NCI-H2227 (cell line): ENCODE results near the gene URAD.
A peak's percentile ranks its signal among the peaks of the same experiment; 100 is the strongest.
"Not testable (repeated sequence)": the region's sequence is repeated elsewhere in the genome, so short reads cannot be mapped to it uniquely, and the experiment has no call there.

Source experiments
- DNase-seq: peaks from one replicate; lab custom pipeline; 2025; ENCODE audit not compliant: unreplicated experiment; lab: John Stamatoyannopoulos, UW

URAD gene, protein sequence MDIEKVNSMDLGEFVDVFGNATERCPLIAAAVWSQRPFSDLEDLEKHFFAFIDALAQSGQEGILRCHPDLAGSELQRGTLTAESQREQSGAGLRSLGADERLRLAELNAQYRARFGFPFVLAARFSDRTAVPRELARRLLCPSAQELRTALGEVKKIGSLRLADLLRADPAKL

DNA sequence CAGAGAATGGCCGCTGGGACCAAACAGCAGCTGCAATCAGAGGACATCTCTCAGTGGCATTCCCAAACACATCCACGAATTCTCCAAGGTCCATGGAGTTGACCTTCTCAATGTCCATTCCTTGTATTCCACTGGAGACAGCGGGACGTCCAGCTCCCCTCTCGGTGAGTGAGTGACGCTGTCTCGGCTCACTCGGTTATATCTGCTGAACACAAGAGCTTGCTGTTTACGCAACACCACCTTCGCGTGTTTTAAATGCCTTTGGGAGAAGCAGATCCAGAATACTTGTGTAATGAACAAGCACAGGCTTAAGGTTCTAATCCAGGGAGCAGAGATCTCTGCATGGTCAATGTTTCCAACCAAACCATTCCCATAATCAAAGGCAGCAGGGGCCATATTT lies at the start of gene URAD:
URAD (minus strand) TSS at position 174 of the 400 bp plus-strand sequence; CDS start at position 118, 56 bp downstream.
- DNase-seq: no peak

DNA sequence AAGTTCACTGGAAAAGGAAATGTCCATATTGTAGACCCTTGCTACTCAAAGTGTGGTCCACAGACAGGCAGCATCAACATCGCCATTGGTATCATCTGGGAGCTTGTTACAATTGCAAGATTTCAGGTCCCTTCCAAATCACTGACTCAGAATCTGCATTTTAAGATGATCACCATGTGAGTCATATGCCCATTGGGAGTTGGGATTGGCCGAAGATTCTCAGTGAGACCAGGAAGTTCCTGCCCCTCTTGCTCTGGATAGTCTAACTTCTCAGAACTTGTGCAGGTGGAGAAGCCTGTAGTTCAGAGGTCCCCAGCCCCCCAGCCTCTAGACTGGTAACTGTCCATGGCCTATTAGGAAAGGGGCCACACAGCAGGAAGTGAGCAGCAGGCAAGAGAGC lies 48.9 kb upstream of the URAD start:
- no peak for DNase-seq

DNA sequence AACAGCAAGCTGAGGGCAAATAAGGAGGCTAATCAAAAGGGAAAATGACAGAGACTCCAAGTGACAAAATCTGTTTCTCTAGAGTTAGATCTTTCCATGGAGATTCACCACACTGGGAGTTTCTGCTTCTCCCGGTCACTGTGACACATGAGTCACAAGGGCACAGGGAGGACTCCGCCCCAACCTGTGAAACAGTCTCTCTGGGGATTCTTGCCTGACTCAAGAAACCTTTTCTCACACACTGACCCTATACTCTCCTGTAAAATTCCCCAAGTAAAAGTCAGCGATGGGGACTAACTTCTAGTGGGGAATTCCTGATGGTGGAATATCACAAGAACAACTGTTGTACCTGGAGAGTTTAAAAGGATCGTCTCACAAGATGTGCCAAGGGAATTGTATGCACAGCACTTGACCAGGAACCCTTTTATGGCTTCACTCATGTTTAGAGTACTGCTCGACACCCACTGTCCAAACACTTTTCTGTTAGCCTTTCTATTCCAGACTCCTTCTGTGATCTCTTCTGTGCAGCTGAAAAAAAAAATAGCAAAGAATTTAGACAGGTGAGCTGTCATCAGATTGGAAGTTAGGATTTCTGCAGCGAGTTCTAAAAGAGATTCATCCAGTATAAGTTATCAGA lies 46.8 kb upstream of the URAD start:
- no peak for DNase-seq

DNA sequence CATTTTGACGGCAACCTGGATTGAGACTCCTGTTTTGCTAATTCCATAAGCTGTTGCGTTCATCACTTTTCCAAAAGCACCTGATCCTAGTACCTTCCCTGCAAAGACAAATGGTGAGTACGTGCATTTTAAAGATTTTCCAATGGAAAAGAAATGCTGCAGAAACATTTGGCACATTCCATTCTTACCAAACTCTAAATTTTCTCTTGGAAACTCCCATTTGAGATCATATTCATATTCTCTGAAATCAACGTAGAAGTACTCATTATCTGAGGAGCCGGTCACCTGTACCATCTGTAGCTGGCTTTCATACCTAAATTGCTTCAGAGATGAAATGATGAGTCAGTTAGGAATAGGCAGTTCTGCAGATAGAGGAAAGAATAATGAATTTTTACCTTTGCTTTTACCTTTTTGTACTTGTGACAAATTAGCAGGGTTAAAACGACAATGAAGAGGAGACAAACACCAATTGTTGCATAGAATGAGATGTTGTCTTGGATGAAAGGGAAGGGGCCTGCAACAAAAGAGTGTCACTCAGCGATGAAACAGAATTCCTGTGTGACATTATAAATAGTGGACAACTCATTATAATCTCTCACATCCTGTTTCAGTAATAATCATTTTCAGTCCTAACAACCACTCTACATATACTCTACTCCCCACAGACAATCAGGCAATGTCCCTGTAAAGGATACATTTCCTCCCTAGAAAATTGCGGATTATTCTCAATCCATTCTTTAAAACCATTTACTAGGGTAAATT lies 45.6 kb upstream of the URAD start:
- DNase-seq: no peak

DNA sequence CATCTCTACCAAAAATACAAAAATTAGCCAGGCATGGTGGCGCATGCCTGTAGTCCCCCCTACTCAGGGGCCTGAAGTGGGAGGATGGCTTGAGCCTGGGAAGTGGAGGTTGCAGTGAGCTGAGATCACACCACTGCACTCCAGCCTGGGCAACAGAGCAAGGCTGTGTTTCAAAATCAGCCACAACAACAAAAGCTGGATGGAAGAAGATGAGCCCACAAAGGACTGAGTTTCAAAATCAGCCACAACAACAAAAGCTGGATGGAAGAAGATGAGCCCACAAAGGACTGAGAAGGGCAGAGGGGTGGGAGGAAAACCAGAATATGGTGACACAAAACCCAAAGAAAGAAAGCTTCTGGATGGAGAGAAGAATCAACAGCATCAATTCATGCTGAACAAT lies 43.9 kb upstream of the URAD start:
- not testable (repeated sequence) for DNase-seq

DNA sequence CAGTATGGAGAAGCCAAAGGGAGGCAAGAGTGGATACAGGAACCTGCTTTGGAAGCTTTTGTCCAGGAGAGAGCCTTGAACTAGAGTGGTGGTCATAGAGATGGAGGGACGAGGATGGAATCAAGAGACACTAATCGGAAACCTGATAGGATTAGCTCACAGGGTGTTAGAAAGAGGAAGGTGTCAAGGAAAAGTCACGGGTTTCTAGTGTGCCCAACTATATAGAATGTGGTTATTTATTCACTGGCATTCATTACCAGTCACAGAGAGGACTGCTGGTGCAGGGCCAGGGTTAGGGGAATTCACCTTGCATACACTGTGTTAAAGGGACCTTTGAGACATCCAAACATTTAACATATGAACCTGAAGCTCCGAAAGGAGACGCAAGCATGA lies 43.4 kb upstream of the URAD start:
- no peak for DNase-seq

DNA sequence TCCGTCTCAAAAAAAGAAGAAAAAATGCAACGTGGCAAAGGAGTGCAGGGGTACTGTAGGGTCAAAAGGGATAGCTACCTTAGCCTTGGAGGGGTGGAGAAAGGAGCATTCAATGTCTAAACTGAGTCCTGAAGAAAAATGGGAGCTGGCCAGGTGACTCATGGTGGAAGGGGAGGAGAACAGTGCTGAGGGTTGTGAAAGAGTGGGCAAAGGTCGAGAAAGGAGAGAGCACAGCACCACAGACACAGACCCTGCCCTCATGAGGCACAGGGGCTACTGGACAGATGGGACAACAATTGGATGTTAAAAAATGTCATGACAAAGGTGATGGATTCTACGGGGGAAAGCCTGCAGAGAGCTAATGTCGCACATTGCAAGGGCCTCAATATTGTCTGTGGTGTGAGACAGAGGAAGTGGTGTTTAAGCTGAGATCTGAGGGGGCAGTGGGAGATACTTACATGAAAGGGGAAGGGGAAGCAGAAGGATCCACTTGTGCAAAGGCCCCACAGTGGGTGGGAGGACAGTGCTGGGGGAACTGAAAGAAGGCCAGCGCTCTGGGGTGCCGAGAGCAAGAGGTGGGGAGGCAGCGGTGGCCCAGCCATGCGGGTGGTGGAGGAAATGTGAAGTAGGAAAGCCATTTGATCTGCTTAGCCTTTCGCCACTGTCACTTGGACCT lies 42.9 kb upstream of the URAD start:
- no peak for DNase-seq

DNA sequence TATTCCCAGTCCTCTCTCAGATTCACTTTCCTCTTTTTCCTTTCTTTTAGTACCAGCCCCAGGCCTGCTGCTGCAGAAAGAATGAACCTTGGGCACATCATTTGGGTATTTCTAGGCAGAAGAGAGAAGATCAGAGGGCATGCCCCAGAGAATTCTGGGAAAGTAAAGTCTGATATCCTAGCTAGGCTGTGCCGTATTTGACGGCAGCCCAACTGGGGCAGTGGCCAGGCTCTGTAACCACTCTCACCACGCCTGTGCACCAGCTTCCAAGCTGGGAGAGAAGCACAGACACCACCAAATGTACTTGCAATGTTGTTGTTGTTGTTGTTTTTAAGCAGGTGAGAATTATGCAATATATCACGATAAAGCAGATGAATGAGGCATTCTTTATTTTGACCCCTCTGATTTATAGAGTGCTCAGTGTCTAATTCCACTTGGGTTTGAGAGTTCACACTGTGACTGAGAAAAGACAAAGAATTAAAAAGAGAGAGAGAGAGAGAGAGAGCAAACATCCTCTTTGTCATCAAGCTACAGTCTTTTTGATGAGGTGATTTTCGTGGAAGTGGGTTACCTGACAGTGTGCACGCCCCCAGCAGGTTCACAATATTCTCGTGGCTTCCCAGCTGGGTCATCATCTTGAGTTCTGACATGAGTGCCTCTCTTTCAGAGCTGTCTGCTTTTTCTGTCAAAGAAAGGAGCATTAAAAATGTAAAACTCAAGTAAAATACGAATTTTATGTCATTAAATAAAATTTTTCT lies 39.3 kb upstream of the URAD start:
- DNase-seq: no peak

DNA sequence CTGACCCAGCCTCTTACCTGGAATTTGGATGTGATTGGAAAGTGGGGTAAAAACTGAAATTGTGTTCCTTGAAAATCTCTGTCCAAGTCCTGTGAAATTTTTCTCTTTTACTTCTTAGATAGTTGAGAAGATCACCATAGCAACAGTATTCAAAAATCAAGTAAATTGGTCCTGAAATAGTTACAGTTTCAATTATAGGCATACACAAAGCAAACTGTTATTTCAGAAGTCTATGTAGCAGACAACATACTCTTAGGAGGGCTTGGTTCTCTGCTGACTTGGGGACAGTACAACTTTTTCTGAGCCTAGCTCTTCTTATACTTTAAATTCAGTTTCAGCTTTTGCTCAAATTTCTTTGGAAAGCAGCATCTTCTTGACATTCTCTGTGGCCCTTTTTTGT lies 38.6 kb upstream of the URAD start:
- no peak for DNase-seq

DNA sequence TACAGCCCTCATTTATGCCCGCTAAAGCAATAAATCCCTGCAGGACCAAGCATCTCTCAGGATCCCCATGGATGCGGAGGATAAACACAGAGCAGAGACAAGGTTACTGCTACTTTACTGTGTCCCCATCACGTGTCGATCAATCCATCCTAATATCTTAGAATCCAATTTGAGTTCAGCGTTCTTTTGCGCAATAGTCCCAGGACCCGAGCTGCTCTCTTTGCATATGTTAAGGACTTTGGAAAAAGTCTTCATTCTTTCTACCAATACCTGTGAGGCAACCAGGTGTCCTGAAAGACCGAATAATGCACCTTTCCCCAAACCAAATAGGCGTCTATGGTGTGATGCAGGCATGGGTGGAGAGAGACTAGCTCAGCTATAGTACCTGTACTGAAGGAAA lies 38.0 kb upstream of the URAD start:
- no peak for DNase-seq

DNA sequence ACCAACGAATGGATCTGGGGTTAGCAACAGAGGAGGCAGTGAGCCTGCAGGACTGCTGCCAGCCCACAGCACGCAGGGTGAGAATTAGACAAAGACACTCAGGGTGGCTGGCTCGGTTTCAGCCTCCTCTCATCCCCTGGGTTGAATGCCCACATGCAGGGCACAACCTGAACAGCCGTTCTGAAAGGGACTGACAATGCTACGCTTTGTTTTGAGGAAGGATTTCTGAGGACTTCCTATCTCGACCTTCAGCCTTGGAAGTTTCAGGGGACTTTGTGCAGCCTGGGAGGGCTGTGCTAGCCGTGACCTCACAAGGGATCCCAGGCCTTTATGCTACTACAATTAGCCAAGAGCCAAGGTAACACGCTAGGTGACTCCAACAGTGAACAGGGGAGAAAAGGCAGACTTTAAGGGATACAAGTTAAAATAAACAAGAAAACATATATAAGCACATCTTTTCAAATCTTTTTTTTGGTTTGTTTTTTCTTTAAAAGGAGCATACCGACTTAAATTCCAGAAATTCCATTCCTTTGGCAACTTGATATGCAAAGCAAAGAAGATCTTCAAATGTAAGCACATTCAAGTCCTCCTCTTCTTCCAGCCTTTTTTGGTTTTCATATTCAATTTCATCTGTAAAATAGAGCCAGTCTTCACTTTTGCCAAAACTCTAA lies 34.5 kb upstream of the URAD start:
- no peak for DNase-seq

DNA sequence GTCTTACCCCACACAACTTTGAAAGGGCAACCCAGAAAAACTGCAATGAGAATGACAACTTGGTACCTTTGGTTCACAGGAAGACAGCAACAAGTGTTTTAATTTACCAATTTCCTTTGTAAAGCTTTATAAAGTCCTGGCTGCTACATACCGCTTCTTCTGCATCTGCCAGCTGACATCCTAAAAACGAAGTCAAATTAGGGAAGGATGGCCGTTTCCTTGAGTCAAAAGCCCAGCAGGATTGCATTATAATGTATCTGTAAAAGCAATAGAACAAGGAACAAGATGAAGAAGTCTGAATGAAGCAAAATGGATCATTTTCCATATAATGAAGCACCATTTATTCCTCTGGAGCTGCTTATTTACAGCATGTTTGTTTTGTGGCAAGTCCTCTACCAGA lies 25.8 kb upstream of the URAD start:
- no peak for DNase-seq

DNA sequence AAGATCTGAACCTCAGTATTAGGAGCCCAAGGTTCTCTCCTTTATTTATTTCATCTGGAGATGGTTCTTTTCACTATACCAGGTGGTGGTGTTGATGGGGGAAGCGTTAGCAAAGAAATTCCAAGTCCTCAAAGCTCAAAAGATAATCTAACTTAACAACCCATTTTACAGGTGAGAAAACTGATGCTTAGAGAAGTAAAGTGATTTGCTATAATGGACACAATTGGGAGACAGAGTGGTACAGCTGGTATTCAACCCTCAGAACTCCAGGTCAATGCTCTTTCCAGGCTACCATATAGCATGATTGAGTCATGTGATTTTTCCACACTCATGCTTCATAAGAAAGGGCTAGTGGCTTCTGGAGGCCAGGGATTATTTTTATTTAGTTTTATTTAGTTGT lies 25.0 kb upstream of the URAD start:
- no peak for DNase-seq

DNA sequence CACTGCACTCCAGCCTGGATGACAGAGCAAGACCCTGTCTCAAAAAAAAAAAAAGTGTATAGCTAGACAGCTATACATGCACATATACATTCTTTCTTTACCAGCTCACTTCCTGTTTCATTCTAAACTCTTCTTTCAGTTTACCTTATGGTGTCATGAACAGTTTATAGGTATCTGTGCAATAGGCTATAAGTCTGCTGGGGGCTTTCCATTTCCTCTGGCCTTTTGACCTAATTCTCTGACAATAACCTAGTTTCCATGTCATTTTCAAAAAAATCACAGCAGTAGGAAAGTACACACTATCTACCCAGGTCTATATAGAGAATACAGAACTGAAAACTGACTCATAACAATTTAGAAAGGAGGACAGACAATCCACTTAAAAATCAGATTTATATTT lies 24.4 kb upstream of the URAD start:
- DNase-seq: no peak

DNA sequence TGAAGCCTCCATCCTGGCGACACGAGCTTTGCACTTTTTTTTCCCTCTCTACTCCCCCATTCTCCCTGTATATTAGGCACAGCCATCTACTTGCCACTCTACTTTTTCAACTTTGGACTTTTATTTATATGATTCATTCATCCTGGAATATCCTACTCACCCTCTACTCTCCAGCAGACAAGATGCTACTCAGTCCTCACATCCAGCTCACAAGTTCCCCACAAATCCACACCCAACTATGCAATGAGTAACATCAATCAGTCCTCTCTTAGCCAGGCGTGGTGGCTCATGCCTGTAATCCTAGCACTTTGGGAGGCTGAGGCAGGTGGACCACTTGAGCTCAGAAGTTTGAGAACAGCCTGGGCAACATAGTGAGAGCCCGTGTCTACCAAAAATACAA lies 23.9 kb upstream of the URAD start:
- DNase-seq: no peak

DNA sequence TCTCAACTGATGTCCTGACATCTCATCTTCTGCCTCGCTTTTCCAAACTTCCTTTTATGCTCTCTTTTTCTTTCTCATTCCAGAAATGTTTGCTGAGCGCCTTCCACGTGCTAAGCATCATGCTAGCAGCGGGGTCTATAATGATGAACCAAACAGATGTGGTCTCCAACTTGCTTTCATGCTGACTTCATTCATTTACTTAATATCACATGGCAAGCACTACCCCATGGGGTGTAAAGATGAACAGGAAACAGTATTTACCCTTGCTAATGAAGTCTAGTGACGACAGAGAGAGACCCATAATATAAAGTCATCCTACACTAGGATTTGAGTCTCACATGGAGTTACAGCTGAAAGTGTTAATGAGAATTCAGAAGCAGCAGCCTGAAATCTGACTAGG lies 21.6 kb upstream of the URAD start:
- no peak for DNase-seq

DNA sequence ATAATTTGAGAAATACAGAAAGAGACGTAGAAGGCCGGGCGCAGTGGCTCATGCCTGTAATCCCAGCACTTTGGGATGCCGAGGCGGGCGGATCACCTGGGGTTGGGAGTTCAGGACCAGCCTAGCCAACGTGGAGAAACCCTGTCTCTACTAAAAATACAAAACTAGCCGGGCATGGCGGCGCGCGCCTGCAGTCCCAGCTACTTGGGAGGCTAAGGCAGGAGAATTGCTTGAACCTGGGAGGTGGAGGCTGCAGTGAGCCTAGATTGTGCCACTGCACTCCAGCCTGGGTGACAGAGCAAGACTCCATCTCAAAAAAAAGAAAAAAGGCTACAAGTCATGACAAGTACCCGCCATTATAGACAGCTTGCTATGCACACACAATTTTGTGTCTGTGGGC lies 16.5 kb upstream of the URAD start:
- not testable (repeated sequence) for DNase-seq

DNA sequence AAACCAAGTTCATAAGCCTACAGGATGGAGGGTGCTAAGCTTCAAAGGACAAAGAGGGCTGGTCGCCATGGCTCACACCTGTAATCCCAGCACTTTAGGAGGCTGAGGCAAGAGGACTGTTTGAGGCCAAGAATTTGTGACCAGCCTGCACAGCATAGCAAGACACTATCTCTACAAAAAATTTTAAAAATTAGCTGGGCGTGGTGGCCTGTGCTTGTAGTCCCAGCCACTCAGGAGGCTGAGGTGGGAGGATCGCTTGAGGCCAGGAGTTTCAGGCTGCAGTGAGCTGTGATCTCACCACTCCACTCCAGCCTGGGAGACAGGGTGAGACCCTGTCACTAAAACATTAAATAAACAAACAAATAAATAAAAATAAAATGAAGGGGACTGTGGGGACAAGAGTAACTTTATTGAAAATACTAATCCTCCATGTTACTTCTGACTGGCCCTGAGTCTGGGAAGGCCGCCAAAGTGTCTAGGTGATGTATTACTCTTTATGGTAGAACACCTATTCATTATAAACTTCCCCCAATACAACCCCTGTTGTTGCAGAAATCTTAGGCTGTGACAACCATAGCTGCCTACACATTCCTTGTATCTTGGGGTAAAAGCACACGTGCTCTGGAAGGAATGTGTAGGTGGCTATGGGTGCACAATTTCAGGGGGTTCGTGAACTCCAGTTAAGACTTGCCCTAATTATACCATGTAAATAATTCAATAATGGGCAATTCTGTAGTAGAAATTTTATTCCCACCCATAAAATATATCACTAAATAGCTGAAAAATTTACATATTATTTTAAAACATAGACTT lies 14.6 kb upstream of the URAD start:
- no peak for DNase-seq

DNA sequence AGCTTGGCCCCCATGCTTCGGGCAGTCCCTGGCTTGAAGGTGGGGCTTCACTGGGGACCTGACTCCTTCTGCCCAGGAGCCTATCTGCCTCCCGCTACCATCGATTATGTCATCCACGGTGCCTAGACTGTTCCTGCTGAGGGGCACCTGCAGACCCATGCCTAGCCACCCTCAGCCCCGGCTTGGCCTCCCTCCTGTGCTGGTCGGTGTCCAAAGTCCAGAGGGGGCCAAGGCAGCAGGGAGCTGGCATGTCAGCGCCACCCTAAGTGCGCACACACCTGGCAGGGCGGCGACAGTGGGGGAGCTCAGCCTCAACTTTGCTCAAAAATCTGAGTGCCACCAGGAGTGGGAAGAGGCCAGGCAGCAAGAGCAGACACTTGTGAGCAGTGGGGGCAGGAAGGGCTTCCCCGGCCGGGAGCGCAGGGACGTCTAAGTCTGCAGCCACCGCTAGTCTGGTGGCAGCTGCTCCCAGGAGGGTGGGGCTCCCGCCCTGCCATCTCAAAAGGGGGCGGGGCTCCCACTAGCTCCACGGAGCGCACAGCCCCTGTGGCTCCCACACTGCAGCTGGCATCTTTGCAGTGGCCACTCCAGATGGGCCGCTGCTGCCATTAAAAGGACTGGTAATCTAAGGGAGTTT lies 13.5 kb upstream of the URAD start:
- peak; percentile 1 for DNase-seq
